GM23338 (cell line): ENCODE results near the gene MYO1E. TPM values are rescaled to one million over a fixed set of nuclear protein-coding genes. Genes with fewer than 3 reads are reported as not detected.

ENCODE experiments used
- CREB1 ChIP-seq: fragments of 250-450 bp; sonication (Bioruptor Pico); IDR thresholded peaks from 2 replicates; pipeline ENCODE4 v1.5.0; 2020; ENCODE audit warnings: low read depth, mild to moderate bottlenecking, moderate library complexity
- EZH2 ChIP-seq: fragments of 200-600 bp; sonication (generic); IDR thresholded peaks from one replicate; pipeline ENCODE4 v1.8.0; 2017; ENCODE audit warnings: antibody characterized with exemption, mild to moderate bottlenecking, low read depth; ENCODE audit not compliant: unreplicated experiment
- EZH2phosphoT487 ChIP-seq: fragments of 200-600 bp; sonication (generic); IDR thresholded peaks from one replicate; pipeline ENCODE4 v1.8.1; 2018; ENCODE audit warnings: antibody characterized with exemption; ENCODE audit not compliant: unreplicated experiment
- polyA plus RNA-seq: library from polyadenylated mRNA; unstranded; fragments of >200 nt; fragmentation: Nextera tagmentation; extraction: Ambion mirVana; gene quantifications from 2 replicates; pipeline ENCODE4 v1.2.1, GENCODE V29; 2016
- total RNA-seq: library from RNA; depleted of rRNA; stranded (reverse); fragments of >200 nt; shearing (Covaris generic); gene quantifications from 2 replicates; pipeline ENCODE4 v1.2.3, GENCODE V29; 2014
- TF ChIP-seq, protein P1 (sequence below): fragments of 250-450 bp; sonication (Bioruptor Pico); IDR thresholded peaks from 2 replicates; pipeline ENCODE4 v1.5.0; 2020; ENCODE audit warnings: mild to moderate bottlenecking, moderate library complexity
- TF ChIP-seq, protein P2 (sequence below): IDR thresholded peaks from 2 replicates; pipeline ENCODE4 v1.6.1; 2016; ENCODE audit warnings: antibody characterized with exemption
- TF ChIP-seq, protein P3 (sequence below), 2 experiments: fragments of 200-600 bp in 1 of 2; sonication (generic) in 1 of 2; conservative IDR thresholded peaks; 2 replicates each; pipeline versions ENCODE4 v1.5.1 to v1.6.1; 2016 to 2017; ENCODE audit warnings: antibody characterized with exemption in 2 of 2, low read depth in 2 of 2, mild to moderate bottlenecking in 2 of 2, moderate library complexity in 1 of 2

The MYO1E gene
- total and polyA plus RNA-seq, 2 experiments from 2014 or later: 68.3 to 131 TPM

DNA sequence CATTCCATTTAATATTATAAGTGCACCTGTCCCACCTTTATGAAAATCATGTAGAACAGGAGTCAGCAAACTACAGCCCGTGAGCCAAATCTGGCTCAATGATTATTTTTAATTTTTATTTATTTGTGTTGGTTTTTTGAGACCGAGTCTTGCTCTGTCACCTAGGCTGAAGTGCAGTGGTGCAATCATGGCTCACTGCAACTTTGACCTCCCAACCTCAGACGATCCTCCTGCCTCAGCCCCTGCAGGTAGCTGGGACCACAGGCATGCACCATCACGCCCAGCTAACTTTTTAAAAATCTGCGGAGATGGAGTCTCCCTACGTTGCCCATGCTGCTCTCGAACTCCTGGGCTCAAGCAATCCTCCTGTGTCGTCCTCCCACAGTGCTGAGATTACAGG lies 42.0 kb downstream of the MYO1E start (continued):
- TF ChIP-seq, protein P1, sequence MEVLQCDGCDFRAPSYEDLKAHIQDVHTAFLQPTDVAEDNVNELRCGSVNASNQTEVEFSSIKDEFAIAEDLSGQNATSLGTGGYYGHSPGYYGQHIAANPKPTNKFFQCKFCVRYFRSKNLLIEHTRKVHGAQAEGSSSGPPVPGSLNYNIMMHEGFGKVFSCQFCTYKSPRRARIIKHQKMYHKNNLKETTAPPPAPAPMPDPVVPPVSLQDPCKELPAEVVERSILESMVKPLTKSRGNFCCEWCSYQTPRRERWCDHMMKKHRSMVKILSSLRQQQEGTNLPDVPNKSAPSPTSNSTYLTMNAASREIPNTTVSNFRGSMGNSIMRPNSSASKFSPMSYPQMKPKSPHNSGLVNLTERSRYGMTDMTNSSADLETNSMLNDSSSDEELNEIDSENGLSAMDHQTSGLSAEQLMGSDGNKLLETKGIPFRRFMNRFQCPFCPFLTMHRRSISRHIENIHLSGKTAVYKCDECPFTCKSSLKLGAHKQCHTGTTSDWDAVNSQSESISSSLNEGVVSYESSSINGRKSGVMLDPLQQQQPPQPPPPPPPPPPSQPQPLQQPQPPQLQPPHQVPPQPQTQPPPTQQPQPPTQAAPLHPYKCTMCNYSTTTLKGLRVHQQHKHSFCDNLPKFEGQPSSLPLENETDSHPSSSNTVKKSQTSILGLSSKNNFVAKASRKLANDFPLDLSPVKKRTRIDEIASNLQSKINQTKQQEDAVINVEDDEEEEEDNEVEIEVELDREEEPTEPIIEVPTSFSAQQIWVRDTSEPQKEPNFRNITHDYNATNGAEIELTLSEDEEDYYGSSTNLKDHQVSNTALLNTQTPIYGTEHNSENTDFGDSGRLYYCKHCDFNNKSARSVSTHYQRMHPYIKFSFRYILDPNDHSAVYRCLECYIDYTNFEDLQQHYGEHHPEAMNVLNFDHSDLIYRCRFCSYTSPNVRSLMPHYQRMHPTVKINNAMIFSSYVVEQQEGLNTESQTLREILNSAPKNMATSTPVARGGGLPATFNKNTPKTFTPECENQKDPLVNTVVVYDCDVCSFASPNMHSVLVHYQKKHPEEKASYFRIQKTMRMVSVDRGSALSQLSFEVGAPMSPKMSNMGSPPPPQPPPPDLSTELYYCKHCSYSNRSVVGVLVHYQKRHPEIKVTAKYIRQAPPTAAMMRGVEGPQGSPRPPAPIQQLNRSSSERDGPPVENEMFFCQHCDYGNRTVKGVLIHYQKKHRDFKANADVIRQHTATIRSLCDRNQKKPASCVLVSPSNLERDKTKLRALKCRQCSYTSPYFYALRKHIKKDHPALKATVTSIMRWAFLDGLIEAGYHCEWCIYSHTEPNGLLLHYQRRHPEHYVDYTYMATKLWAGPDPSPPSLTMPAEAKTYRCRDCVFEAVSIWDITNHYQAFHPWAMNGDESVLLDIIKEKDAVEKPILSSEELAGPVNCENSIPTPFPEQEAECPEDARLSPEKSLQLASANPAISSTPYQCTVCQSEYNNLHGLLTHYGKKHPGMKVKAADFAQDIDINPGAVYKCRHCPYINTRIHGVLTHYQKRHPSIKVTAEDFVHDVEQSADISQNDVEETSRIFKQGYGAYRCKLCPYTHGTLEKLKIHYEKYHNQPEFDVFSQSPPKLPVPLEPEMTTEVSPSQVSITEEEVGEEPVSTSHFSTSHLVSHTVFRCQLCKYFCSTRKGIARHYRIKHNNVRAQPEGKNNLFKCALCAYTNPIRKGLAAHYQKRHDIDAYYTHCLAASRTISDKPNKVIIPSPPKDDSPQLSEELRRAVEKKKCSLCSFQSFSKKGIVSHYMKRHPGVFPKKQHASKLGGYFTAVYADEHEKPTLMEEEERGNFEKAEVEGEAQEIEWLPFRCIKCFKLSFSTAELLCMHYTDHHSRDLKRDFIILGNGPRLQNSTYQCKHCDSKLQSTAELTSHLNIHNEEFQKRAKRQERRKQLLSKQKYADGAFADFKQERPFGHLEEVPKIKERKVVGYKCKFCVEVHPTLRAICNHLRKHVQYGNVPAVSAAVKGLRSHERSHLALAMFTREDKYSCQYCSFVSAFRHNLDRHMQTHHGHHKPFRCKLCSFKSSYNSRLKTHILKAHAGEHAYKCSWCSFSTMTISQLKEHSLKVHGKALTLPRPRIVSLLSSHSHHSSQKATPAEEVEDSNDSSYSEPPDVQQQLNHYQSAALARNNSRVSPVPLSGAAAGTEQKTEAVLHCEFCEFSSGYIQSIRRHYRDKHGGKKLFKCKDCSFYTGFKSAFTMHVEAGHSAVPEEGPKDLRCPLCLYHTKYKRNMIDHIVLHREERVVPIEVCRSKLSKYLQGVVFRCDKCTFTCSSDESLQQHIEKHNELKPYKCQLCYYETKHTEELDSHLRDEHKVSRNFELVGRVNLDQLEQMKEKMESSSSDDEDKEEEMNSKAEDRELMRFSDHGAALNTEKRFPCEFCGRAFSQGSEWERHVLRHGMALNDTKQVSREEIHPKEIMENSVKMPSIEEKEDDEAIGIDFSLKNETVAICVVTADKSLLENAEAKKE (CRISPR knock-in tag): no peak
- TF ChIP-seq, protein P2, sequence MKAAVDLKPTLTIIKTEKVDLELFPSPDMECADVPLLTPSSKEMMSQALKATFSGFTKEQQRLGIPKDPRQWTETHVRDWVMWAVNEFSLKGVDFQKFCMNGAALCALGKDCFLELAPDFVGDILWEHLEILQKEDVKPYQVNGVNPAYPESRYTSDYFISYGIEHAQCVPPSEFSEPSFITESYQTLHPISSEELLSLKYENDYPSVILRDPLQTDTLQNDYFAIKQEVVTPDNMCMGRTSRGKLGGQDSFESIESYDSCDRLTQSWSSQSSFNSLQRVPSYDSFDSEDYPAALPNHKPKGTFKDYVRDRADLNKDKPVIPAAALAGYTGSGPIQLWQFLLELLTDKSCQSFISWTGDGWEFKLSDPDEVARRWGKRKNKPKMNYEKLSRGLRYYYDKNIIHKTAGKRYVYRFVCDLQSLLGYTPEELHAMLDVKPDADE: no peak
- TF ChIP-seq, protein P3, sequence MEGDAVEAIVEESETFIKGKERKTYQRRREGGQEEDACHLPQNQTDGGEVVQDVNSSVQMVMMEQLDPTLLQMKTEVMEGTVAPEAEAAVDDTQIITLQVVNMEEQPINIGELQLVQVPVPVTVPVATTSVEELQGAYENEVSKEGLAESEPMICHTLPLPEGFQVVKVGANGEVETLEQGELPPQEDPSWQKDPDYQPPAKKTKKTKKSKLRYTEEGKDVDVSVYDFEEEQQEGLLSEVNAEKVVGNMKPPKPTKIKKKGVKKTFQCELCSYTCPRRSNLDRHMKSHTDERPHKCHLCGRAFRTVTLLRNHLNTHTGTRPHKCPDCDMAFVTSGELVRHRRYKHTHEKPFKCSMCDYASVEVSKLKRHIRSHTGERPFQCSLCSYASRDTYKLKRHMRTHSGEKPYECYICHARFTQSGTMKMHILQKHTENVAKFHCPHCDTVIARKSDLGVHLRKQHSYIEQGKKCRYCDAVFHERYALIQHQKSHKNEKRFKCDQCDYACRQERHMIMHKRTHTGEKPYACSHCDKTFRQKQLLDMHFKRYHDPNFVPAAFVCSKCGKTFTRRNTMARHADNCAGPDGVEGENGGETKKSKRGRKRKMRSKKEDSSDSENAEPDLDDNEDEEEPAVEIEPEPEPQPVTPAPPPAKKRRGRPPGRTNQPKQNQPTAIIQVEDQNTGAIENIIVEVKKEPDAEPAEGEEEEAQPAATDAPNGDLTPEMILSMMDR (conservative IDR thresholded peaks at IDR 0.05; ENCODE audit: low read depth in 2 of 2): no peak
- TF ChIP-seq EZH2 (no peak), CREB1 (CRISPR knock-in tag) (no peak), EZH2phosphoT487 (no peak)
